ENCODE data around the gene FGF4. TPM values are rescaled to one million over a fixed set of nuclear protein-coding genes. Genes with fewer than 3 reads are reported as not detected.

Gene FGF4
- total and polyA plus RNA-seq, 11 donors: not detected

DNA sequence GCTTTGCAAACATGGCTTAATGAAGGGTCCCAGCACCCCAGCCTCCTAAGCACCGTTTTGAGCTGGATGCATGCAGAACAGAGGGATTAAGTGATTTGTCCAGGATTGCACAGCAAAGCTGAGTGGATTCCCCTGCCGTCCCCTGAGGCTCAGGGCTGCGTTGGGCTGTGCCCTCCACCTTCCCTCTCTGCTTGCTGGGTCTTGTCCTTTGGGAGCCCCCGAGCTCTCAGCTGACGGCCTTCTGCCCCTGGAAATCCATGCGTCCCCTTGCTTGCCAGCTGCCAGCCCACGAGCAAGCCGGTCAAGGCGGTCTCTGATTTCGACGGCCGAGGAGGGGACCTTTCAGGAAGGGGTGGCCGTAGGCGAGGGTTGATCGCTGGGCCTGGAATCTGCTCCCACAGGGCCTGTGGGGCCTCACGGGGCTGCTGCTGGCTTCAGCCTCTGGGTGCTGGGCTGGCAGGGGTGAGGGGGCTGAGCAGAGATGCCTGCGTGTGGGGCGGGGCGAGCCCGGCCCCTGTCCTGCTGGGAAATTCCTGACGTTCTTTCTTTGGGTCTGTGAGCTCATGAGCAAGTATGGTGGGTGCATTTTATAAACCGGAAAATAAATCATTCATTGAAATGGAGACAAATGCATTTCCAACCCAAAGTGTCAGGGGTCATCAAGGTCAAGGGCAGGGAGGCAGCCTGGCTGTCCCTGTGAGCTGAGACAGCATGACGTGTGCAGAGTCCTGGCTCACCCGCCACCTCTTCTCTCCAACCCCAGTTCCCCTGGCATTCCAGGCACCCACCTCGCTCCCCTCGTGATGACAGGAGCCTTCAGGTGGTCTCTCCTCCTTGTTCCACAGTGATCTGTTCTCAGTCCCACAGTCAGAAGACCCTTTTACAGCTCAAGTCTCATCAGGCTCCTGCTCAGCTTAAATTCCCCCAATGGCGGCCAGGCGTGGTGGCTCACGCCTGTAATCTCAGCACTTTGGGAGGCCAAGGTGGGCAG, 28.1 kb downstream of the FGF4 start:
- intact Hi-C loops (cut with DNase I): no loop called here
- H3K27me3 ChIP-seq: peaks cover 0 to 37% (median 4%) of the 10 kb centered on the region in 9 donors
- H3K4me1 ChIP-seq: no peaks in the 10 kb centered on the region
- DNase-seq (no peak), ATAC-seq (no peak)
- 60 to 64% (median 60%) methylated on average over 28 to 29 of the region's 29 CpGs for WGBS, 4 donors
- no peak overlapping the region for H3K27ac ChIP-seq
- H3K9me3 ChIP-seq: no peaks in the 10 kb centered on the region
- no peak for TF ChIP-seq POLR2A (IDR thresholded peaks at IDR 0.05)
- no peak for TF ChIP-seq CTCF (IDR thresholded peaks at IDR 0.05)
- H3K4me3 ChIP-seq: no peak overlapping the region
- no peaks in the 10 kb centered on the region for H3K36me3 ChIP-seq

GRCh38 chr11:69746140-69746539, 29.0 kb downstream of the FGF4 start:
- DNase-seq: no peak
- ATAC-seq: no peak
- H3K36me3 ChIP-seq: no peaks in the 10 kb centered on the region
- H3K4me3 ChIP-seq: no peak overlapping the region
- TF ChIP-seq CTCF (IDR thresholded peaks at IDR 0.05): no peak
- TF ChIP-seq POLR2A (IDR thresholded peaks at IDR 0.05): no peak
- intact Hi-C loops (cut with DNase I): no loop called here
- H3K4me1 ChIP-seq: no peaks in the 10 kb centered on the region
- WGBS, 4 donors: 73 to 85% (median 81%) methylated on average over 8 of the region's 8 CpGs
- H3K9me3 ChIP-seq: no peaks in the 10 kb centered on the region
- H3K27me3 ChIP-seq: peaks cover 0 to 36% (median 4%) of the 10 kb centered on the region in 9 donors
- H3K27ac ChIP-seq: no peak overlapping the region

GRCh38 chr11:69745201-69745600, 29.9 kb downstream of the FGF4 start:
- Histone ChIP-seq H3K36me3 (no peaks in the 10 kb centered on the region), H3K4me3 (no peak overlapping the region), H3K27ac (no peak overlapping the region), H3K27me3 (peaks cover 0 to 31% (median 4%) of the 10 kb centered on the region in 9 donors), H3K4me1 (no peaks in the 10 kb centered on the region), H3K9me3 (peaks cover 0 to under 1% (median 0%) of the 10 kb centered on the region in 12 donors)
- TF ChIP-seq CTCF (IDR thresholded peaks at IDR 0.05) (no peak), POLR2A (IDR thresholded peaks at IDR 0.05) (no peak)
- intact Hi-C loops (cut with DNase I): no loop called here
- DNase-seq (no peak), ATAC-seq (no peak)
- WGBS, 4 donors: 86 to 90% (median 89%) methylated on average over 7 to 10 of the region's 10 CpGs

DNA sequence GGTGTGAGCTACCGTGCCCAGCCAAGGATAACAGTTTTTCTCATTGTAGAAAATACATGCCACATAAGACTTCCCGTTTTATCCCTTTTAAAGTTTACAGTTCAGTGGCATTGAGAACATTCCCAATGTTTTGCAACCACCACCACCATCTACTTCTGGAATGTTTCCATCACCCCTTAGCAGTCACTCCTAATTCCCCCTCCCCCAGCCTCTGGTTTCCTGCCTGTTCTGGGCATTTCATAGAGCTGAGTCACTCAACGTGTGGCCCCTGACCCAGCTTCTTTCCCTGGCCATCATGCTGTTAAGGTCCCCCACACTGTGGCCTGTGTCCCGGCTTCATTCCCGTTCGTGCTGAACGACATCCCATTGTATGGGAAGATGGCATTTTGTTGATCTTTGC, 30.7 kb downstream of the FGF4 start:
- 60 to 65% (median 61%) methylated on average over 7 of the region's 7 CpGs for WGBS, 4 donors
- intact Hi-C loops (cut with DNase I): no loop called here
- Histone ChIP-seq H3K4me1 (no peaks in the 10 kb centered on the region), H3K27ac (no peak overlapping the region), H3K27me3 (peaks cover 0 to 27% (median 4%) of the 10 kb centered on the region in 9 donors), H3K36me3 (no peaks in the 10 kb centered on the region), H3K9me3 (peaks cover 0 to 9% (median 0%) of the 10 kb centered on the region in 12 donors), H3K4me3 (no peak overlapping the region)
- ATAC-seq: no peak
- DNase-seq: no peak
- TF ChIP-seq POLR2A (IDR thresholded peaks at IDR 0.05) (no peak), CTCF (IDR thresholded peaks at IDR 0.05) (no peak)

Data from heart left ventricle (tissue), 16 donors.